OCI-LY3 (cell line): ENCODE results near the gene ZNF775.
A peak's percentile ranks its signal among the peaks of the same experiment; 100 is the strongest.

Experiments
- H2AFZ ChIP-seq: fragments of 200-600, 300-600 bp; shearing (Covaris generic); 2 replicates; pipeline ENCODE4 v1.6.0; 2014; ENCODE audit warnings: antibody characterized with exemption, low read depth, low read length
- H3K27ac ChIP-seq: fragments of 200-600, 300-600 bp; sonication (generic); 2 replicates; pipeline ENCODE4 v1.5.1; 2014; ENCODE audit warnings: mild to moderate bottlenecking, low read length, moderate library complexity, mixed read lengths
- H3K27me3 ChIP-seq: fragments of 200-600, 300-600 bp; sonication (generic); 2 replicates; pipeline ENCODE4 v1.6.1; 2014; ENCODE audit warnings: low read depth, low read length, mixed read lengths
- H3K36me3 ChIP-seq: fragments of 200-600, 300-600 bp; sonication (generic); replicated peaks from 2 replicates; pipeline ENCODE3; 2014; ENCODE audit warnings: low read depth, low read length, mixed read lengths
- H3K4me1 ChIP-seq: fragments of 300-600, 200-600 bp; sonication (generic); 2 replicates; pipeline ENCODE4 v1.6.1; 2014; ENCODE audit warnings: low read length, mixed read lengths
- H3K4me2 ChIP-seq: fragments of 200-600, 300-600 bp; sonication (generic); 2 replicates; pipeline ENCODE4 v1.6.1; 2014; ENCODE audit warnings: low read length, mixed read lengths
- H3K4me3 ChIP-seq: fragments of 300-600, 200-600 bp; sonication (generic); 2 replicates; pipeline ENCODE4 v1.5.1; 2014; ENCODE audit warnings: antibody characterized with exemption, mild to moderate bottlenecking, low read length, moderate library complexity
- H3K79me2 ChIP-seq: fragments of 300-600, 200-600 bp; shearing (Covaris generic); 2 replicates; pipeline ENCODE4 v1.6.1; 2014; ENCODE audit warnings: mild to moderate bottlenecking, low read length, mixed read lengths
- H3K9ac ChIP-seq: fragments of 300-600, 200-600 bp; shearing (Covaris generic); 2 replicates; pipeline ENCODE4 v1.6.0; 2014; ENCODE audit warnings: mild to moderate bottlenecking, low read length, moderate library complexity
- H3K9me3 ChIP-seq: fragments of 200-600, 300-600 bp; shearing (Covaris generic); 2 replicates; pipeline ENCODE4 v1.6.1; 2014; ENCODE audit warnings: low read length, mixed read lengths; ENCODE audit not compliant: insufficient read depth
- H4K20me1 ChIP-seq: fragments of 200-600, 300-600 bp; sonication (generic); 2 replicates; pipeline ENCODE4 v1.6.1; 2016; ENCODE audit warnings: low read length, mixed read lengths; ENCODE audit not compliant: insufficient read depth
- EZH2phosphoT487 ChIP-seq: fragments of 200-600 bp; shearing (Covaris generic); IDR thresholded peaks from 2 replicates; pipeline ENCODE4 v1.6.1; 2018; ENCODE audit warnings: antibody characterized with exemption, mixed run types, low read depth
- TF ChIP-seq, protein P1 (sequence below): fragments of 200-600, 300-600 bp; sonication (generic); IDR thresholded peaks from 2 replicates; pipeline ENCODE4 v1.5.1; 2014; ENCODE audit warnings: antibody characterized with exemption, low read length, low read depth

Gene ZNF775

DNA sequence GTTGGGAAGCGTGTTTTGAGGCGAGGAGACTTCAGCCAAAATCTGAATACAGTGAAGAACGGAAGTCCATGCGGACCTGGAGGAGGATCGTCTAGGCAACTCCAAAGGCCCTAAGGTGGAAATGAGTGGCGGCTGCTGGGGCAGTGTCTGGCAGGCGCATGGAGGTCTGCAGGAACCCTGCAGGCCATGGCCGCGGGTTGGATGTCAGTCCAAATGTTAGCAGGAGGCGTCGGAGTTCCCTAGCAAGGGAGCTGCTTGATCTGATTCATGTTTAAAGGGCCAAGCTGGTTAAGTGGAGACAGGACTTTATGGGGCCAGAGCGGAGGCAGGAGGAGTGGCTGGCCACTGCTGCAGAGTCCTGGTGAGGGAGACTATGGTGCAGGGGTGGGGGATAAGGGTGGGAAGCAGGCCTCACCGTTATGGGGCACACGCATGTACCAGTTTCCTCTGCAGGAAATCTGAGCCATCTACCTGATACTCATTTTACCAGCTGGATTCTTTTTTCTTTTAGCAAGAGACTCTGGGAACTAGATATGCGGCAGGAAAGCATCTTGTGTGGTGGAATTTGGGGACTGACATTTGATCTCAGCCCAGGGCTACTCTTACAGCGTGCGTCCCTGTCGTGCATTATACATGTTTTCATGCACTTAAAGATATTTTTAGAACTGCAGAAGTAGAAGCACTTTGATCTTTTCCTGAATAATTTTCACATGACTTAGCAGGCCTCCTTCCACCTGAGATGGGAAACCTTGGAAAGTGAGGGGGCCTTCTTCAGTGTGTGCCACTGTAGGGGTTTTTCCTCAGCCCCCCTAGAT, 17.1 kb upstream of the ZNF775 start:
- Histone ChIP-seq H3K36me3 (no peaks in the 10 kb centered on the region), H2AFZ (no peak overlapping the region), H3K9ac (no peak overlapping the region), H3K9me3 (no peaks in the 10 kb centered on the region), H3K79me2 (no peaks in the 10 kb centered on the region), H3K4me3 (no peak overlapping the region), H3K27ac (no peak overlapping the region), H4K20me1 (no peaks in the 10 kb centered on the region), H3K4me1 (peaks cover 83% of the 10 kb centered on the region), H3K27me3 (no peaks in the 10 kb centered on the region), H3K4me2 (no peak overlapping the region)
- TF ChIP-seq, protein P1, sequence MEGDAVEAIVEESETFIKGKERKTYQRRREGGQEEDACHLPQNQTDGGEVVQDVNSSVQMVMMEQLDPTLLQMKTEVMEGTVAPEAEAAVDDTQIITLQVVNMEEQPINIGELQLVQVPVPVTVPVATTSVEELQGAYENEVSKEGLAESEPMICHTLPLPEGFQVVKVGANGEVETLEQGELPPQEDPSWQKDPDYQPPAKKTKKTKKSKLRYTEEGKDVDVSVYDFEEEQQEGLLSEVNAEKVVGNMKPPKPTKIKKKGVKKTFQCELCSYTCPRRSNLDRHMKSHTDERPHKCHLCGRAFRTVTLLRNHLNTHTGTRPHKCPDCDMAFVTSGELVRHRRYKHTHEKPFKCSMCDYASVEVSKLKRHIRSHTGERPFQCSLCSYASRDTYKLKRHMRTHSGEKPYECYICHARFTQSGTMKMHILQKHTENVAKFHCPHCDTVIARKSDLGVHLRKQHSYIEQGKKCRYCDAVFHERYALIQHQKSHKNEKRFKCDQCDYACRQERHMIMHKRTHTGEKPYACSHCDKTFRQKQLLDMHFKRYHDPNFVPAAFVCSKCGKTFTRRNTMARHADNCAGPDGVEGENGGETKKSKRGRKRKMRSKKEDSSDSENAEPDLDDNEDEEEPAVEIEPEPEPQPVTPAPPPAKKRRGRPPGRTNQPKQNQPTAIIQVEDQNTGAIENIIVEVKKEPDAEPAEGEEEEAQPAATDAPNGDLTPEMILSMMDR, result no peak
- TF ChIP-seq EZH2phosphoT487, result no peak

DNA sequence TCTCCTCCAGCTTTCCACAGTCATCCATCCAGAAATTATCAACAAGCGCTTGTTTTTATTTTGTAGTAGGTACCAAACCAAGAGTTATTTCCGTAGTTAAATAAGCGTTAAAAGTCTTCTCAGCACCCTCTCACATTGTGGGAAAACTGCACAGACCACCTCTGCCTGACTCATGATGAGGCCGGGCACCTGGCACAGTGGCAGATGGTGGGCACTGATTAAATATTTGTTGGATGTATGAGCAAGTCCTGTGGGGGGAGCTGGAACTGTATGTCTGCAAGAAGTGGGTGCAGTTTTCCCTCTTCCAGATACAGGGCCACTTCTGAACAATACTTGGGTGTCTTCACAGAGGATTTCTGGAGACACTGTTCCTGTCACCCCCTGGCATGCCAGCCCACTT, 15.8 kb upstream of the ZNF775 start:
- H3K4me2 ChIP-seq, result peak overlapping the region; percentile 87
- H3K4me1 ChIP-seq, result peaks cover 78% of the 10 kb centered on the region
- TF ChIP-seq, protein P1, result no peak
- no peak for TF ChIP-seq EZH2phosphoT487

DNA sequence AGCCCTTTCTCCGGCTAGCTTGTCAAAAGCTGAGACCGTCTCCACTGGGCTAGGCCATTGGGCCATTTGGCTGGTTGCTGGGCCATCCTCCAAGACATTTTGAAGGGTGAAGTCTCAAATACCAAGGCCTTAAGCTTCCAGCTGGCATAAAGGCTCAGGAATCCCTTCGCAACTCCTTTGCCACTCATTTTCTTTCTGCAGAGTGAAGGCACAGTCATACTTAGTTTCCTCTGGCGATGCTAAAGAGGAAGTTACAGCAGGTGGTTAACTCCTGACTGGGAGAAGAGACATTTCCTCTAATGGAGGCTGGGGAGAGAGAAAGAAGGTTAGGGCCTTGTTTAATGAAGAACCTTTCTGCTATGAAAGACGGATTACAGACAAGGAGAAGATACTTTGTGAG, 15.3 kb upstream of the ZNF775 start:
- TF ChIP-seq, protein P1, result no peak
- TF ChIP-seq EZH2phosphoT487, result no peak
- no peak overlapping the region; the same call in 1 of the 2 replicates for H2AFZ ChIP-seq
- H3K79me2 ChIP-seq, result peaks cover 10% of the 10 kb centered on the region
- H3K4me2 ChIP-seq, result peak overlapping the region; percentile 87
- peak overlapping the region; percentile 65; the same call in 1 of the 2 replicates for H3K9ac ChIP-seq
- H3K4me3 ChIP-seq, result peak overlapping the region; percentile 41
- H3K36me3 ChIP-seq, result no peaks in the 10 kb centered on the region
- H3K27me3 ChIP-seq, result no peaks in the 10 kb centered on the region
- H3K4me1 ChIP-seq, result peaks cover 73% of the 10 kb centered on the region
- H4K20me1 ChIP-seq, result no peaks in the 10 kb centered on the region
- H3K27ac ChIP-seq, result peak overlapping the region; percentile 93
- H3K9me3 ChIP-seq, result no peaks in the 10 kb centered on the region

More for the DNA sequence above, 15.8 kb upstream of the ZNF775 start:
- no peaks in the 10 kb centered on the region for H3K9me3 ChIP-seq
- H3K9ac ChIP-seq, result peak overlapping the region; percentile 65; the same call in 1 of the 2 replicates
- no peaks in the 10 kb centered on the region for H4K20me1 ChIP-seq
- peaks cover 5% of the 10 kb centered on the region; the same call in 1 of the 2 replicates for H3K79me2 ChIP-seq
- no peaks in the 10 kb centered on the region for H3K36me3 ChIP-seq
- H3K4me3 ChIP-seq, result peak overlapping the region; percentile 41; the same call in 1 of the 2 replicates
- H3K27me3 ChIP-seq, result no peaks in the 10 kb centered on the region
- no peak overlapping the region for H2AFZ ChIP-seq
- peak overlapping the region; percentile 93 for H3K27ac ChIP-seq

DNA sequence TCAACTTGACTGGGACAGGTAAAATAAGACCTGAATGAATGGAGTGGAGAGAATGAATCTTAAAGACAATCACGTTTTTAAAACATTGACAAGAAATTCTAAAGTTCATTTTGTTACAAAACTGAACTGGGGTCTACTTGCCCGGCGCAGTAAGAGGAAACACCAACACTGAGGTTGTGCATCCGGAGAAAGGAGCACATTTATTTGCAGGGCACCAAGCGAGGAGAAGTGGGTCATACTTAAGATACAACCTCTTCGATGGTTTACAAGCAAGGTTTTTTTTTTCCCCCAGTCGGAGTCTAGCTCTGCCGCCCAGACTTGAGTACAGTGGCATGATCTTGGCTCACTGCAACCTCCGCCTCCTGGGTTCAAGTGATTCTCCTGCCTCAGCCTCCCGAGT, 13.9 kb upstream of the ZNF775 start:
- TF ChIP-seq, protein P1, result no peak
- TF ChIP-seq EZH2phosphoT487, result no peak
- H4K20me1 ChIP-seq, result peaks cover 6% of the 10 kb centered on the region; the same call in 1 of the 2 replicates
- H3K79me2 ChIP-seq, result peaks cover 23% of the 10 kb centered on the region
- H3K27me3 ChIP-seq, result no peaks in the 10 kb centered on the region
- no peak overlapping the region for H2AFZ ChIP-seq
- H3K4me3 ChIP-seq, result no peak overlapping the region
- H3K27ac ChIP-seq, result peak overlapping the region; percentile 93
- peaks cover 11% of the 10 kb centered on the region for H3K36me3 ChIP-seq
- H3K9ac ChIP-seq, result peak overlapping the region; percentile 49; the same call in 1 of the 2 replicates
- no peaks in the 10 kb centered on the region for H3K9me3 ChIP-seq
- peak overlapping the region; percentile 4; the same call in 1 of the 2 replicates for H3K4me2 ChIP-seq
- H3K4me1 ChIP-seq, result peaks cover 61% of the 10 kb centered on the region
